Immature natural killer cell (primary cell): ENCODE measurements around the gene TEX26. TPM values are rescaled to one million over a fixed set of nuclear protein-coding genes. Genes with fewer than 3 reads are reported as not detected.
"Not testable (repeated sequence)": the region's sequence is repeated elsewhere in the genome, so short reads cannot be mapped to it uniquely, and the experiment has no call there.

Experiments
- DNase-seq, 3 donors: peaks; one replicate each; pipeline ENCODE4 v3.0.0; 2022; ENCODE audit warnings: mixed read lengths in 1 of 3
- H3K27ac Mint-ChIP-seq, 6 donors: one replicate each; pipeline ENCODE4 v1.8.0; 2020; ENCODE audit warnings: mixed read lengths in 6 of 6, mild to moderate bottlenecking in 5 of 6, inconsistent platforms in 4 of 6, moderate library complexity in 3 of 6
- H3K27me3 Mint-ChIP-seq, 3 donors: one replicate each; pipeline ENCODE4 v1.8.0; 2020 to 2021; ENCODE audit warnings: low read depth in 3 of 3, mild to moderate bottlenecking in 3 of 3, mixed read lengths in 3 of 3, moderate library complexity in 3 of 3, inconsistent platforms in 1 of 3
- H3K36me3 Mint-ChIP-seq, 3 donors: one replicate each; pipeline ENCODE4 v1.8.0; 2020; ENCODE audit warnings: mixed read lengths in 3 of 3, inconsistent platforms in 2 of 3, mild to moderate bottlenecking in 2 of 3
- H3K4me1 Mint-ChIP-seq, 2 donors: one replicate each; pipeline ENCODE4 v1.8.0; 2020; ENCODE audit warnings: inconsistent platforms in 2 of 2, mild to moderate bottlenecking in 2 of 2, mixed read lengths in 2 of 2, moderate library complexity in 1 of 2
- H3K4me3 Mint-ChIP-seq, 5 donors: one replicate each; pipeline ENCODE4 v1.8.0; 2020; ENCODE audit warnings: mild to moderate bottlenecking in 5 of 5, mixed read lengths in 5 of 5, inconsistent platforms in 3 of 5, moderate library complexity in 3 of 5
- H3K9me3 Mint-ChIP-seq, 6 donors: one replicate each; pipeline ENCODE4 v1.8.0; 2020; ENCODE audit warnings: mild to moderate bottlenecking in 6 of 6, mixed read lengths in 6 of 6, inconsistent platforms in 4 of 6, moderate library complexity in 3 of 6
- polyA plus RNA-seq, 3 donors: library from polyadenylated mRNA; unstranded; fragments of 300-500 nt; fragmentation: Illumina TruSeq; gene quantifications; one replicate each; pipeline ENCODE4 v1.2.3, GENCODE V29; 2021

TEX26 gene
- polyA plus RNA-seq, 3 donors from 2014 or later: not detected

- not testable (repeated sequence) for H3K9me3 Mint-ChIP-seq, DNase-seq, H3K36me3 Mint-ChIP-seq, H3K27ac Mint-ChIP-seq, H3K4me3 Mint-ChIP-seq
- peaks cover 2 to 13% (median 5%) of the 10 kb centered on the region in 3 donors for H3K27me3 Mint-ChIP-seq
- peaks cover 5 to 14% of the 10 kb centered on the region in 2 donors for H3K4me1 Mint-ChIP-seq
These were observed 5.3 kb upstream of the TEX26 start for GRCh38 chr13:30927188-30927587.

GRCh38 chr13:30927595-30927994 lies 4.9 kb upstream of the TEX26 start:
- Mint-ChIP-seq H3K4me1 (peaks cover 5 to 14% of the 10 kb centered on the region in 2 donors), H3K27ac (no peak overlapping the region), H3K27me3 (peaks cover 2 to 16% (median 5%) of the 10 kb centered on the region in 3 donors), H3K4me3 (no peak overlapping the region), H3K36me3 (no peaks in the 10 kb centered on the region), H3K9me3 (no peaks in the 10 kb centered on the region)
- DNase-seq: no peak

GRCh38 chr13:30928978-30929377 lies 3.5 kb upstream of the TEX26 start:
- DNase-seq: no peak
- Mint-ChIP-seq H3K36me3 (no peaks in the 10 kb centered on the region), H3K4me3 (no peak overlapping the region), H3K27me3 (peaks cover 3 to 16% (median 4%) of the 10 kb centered on the region in 3 donors), H3K27ac (no peak overlapping the region), H3K9me3 (no peaks in the 10 kb centered on the region), H3K4me1 (peaks cover 5 to 14% of the 10 kb centered on the region in 2 donors)

- Mint-ChIP-seq H3K27ac (no peak overlapping the region), H3K4me1 (no peaks in the 10 kb centered on the region), H3K27me3 (peaks cover 4 to 22% (median 7%) of the 10 kb centered on the region in 3 donors), H3K4me3 (no peak overlapping the region), H3K36me3 (no peaks in the 10 kb centered on the region), H3K9me3 (peaks cover 0 to 9% (median 0%) of the 10 kb centered on the region in 6 donors)
- no peak for DNase-seq
These were observed 856 bp downstream of the TEX26 start for GRCh38 chr13:30933354-30933670.

GRCh38 chr13:30934381-30934780 lies 1.9 kb downstream of the TEX26 start:
- no peak overlapping the region for H3K27ac Mint-ChIP-seq
- no peak for DNase-seq
- H3K4me1 Mint-ChIP-seq: no peaks in the 10 kb centered on the region
- peaks cover 4 to 14% (median 4%) of the 10 kb centered on the region in 3 donors for H3K27me3 Mint-ChIP-seq
- H3K36me3 Mint-ChIP-seq: no peaks in the 10 kb centered on the region
- no peak overlapping the region for H3K4me3 Mint-ChIP-seq
- H3K9me3 Mint-ChIP-seq: peaks cover 0 to 10% (median 0%) of the 10 kb centered on the region in 6 donors

DNA sequence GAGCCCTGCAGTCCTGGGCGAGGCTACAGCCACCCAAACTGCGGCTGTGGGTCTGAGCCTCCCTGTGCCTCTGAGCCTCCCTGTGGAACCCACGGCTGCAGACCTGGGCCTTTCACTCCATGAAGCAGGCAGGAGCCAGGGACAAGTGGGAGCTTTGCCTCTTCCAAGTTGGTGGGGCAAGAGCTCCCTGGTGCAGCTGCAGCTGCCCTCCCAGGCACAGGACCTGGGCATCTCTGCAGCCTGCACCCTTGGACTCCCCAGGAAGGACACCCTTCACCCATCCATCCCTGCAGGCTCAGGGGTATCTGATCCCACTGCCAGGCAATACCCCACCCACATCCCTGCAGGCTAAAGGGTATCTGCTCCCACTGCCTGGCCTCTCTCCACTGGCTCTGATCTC lies 2.3 kb downstream of the TEX26 start:
- no peak for DNase-seq

GRCh38 chr13:30936971-30937370 lies 4.5 kb downstream of the TEX26 start:
- H3K4me1 Mint-ChIP-seq: no peaks in the 10 kb centered on the region
- H3K9me3 Mint-ChIP-seq: peaks cover 0 to 10% (median 0%) of the 10 kb centered on the region in 6 donors
- H3K27me3 Mint-ChIP-seq: peaks cover 4 to 11% (median 4%) of the 10 kb centered on the region in 3 donors
- no peak overlapping the region for H3K27ac Mint-ChIP-seq
- no peak overlapping the region for H3K4me3 Mint-ChIP-seq
- no peaks in the 10 kb centered on the region for H3K36me3 Mint-ChIP-seq
- DNase-seq: no peak

More for the DNA sequence above, 2.3 kb downstream of the TEX26 start:
- H3K4me1 Mint-ChIP-seq: no peaks in the 10 kb centered on the region
- H3K9me3 Mint-ChIP-seq: peaks cover 0 to 10% (median 0%) of the 10 kb centered on the region in 6 donors
- peaks cover 4 to 12% (median 4%) of the 10 kb centered on the region in 3 donors for H3K27me3 Mint-ChIP-seq
- no peak overlapping the region for H3K4me3 Mint-ChIP-seq
- no peak overlapping the region for H3K27ac Mint-ChIP-seq
- no peaks in the 10 kb centered on the region for H3K36me3 Mint-ChIP-seq

DNA sequence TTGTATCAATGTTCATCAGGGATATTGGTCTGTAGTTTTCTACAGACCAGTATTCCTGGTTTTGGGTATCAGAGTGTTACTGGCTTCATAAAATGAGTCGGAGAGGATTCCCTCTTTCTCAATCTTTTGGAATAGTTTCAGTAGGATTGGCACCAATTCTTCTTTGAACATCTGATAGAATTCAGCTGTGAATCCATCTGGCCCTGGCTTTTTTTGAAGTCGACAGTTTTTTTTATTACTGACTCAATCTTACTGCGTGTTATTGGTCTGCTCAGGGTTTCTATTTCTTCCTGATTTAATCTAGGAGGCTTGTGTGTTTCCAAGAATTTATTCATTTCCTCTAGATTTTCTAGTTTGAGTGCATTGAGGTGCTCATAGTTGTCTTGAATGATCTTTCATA lies 11.4 kb downstream of the TEX26 start:
- Mint-ChIP-seq H3K27ac (no peak overlapping the region), H3K9me3 (peaks cover 0 to 17% (median 7%) of the 10 kb centered on the region in 6 donors), H3K36me3 (peaks cover 0 to 5% (median 0%) of the 10 kb centered on the region in 3 donors), H3K4me1 (no peaks in the 10 kb centered on the region), H3K4me3 (no peak overlapping the region), H3K27me3 (peaks cover 3 to 16% (median 13%) of the 10 kb centered on the region in 3 donors)
- no peak for DNase-seq

GRCh38 chr13:30957258-30957943 lies 24.9 kb downstream of the TEX26 start:
- no peak overlapping the region for H3K4me3 Mint-ChIP-seq
- H3K4me1 Mint-ChIP-seq: no peaks in the 10 kb centered on the region
- no peak for DNase-seq
- no peaks in the 10 kb centered on the region for H3K36me3 Mint-ChIP-seq
- peaks cover 8 to 12% (median 11%) of the 10 kb centered on the region in 3 donors for H3K27me3 Mint-ChIP-seq
- no peak overlapping the region for H3K27ac Mint-ChIP-seq
- peaks cover 0 to 17% (median 7%) of the 10 kb centered on the region in 6 donors for H3K9me3 Mint-ChIP-seq

DNA sequence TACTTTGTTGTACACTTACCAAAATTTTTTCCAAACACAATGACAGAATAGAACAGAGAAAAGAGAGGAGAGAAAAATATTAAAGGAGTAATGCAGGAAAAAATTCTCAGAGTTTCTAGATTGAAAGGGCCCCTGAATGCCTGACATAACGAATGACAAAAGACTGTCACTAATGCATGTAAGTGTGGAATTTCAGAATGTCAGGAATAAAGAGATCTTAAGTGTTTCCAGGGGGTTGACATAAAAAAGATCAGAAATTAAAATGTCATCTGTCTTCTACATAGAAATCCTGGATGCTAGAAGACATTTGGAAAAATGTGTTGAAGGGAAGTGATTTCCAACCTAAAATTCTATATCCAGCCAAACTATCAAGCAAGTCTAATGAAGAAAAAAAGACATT lies 27.2 kb downstream of the TEX26 start:
- Mint-ChIP-seq H3K4me1 (no peaks in the 10 kb centered on the region), H3K4me3 (no peak overlapping the region), H3K36me3 (no peaks in the 10 kb centered on the region), H3K27me3 (peaks cover 6 to 11% (median 9%) of the 10 kb centered on the region in 3 donors), H3K9me3 (peaks cover 0 to 17% (median 7%) of the 10 kb centered on the region in 6 donors), H3K27ac (no peak overlapping the region)
- DNase-seq: no peak

DNA sequence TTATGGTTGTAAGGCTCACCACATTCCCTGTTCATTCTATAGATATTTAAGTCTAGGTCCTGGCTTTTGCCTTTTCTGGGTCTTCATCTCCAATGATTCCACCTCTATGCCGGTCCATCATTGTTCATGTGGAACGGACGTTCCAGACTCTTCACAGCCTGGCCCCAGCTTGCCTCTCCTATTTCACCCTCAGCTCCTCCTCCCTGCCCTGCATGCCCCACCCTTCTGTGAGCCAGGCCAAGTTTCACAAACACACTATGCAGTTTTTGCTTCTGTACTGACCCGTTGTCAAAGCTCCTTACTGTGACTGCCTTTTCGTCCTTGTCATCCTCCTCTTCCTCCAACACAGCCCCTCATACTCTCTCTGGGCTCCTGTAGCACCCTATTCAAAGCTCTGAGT lies 31.3 kb downstream of the TEX26 start:
- H3K36me3 Mint-ChIP-seq: no peaks in the 10 kb centered on the region
- no peak overlapping the region for H3K4me3 Mint-ChIP-seq
- peaks cover 0 to 17% (median 6%) of the 10 kb centered on the region in 6 donors for H3K9me3 Mint-ChIP-seq
- no peaks in the 10 kb centered on the region for H3K4me1 Mint-ChIP-seq
- H3K27ac Mint-ChIP-seq: no peak overlapping the region
- peaks cover 3 to 15% (median 7%) of the 10 kb centered on the region in 3 donors for H3K27me3 Mint-ChIP-seq
- no peak for DNase-seq

DNA sequence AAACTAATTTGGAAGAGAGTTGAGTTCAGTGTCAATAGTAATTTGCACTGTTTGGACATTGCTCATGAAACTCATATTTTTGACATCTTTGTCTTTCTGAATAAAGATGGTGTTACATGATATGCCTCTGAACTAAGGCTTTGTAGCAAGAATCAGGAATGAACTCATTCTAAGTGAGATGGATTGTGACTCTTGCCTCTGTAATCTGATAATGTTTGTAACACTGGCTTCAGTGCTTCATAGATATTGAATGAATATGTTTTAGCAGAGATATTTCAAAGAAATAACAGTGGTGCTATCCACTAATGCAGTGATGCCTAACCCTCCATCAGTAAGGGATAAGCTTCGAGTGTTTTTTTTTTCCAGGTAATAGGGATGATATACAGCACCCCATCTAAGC lies 32.9 kb downstream of the TEX26 start:
- Mint-ChIP-seq H3K4me3 (no peak overlapping the region), H3K27ac (no peak overlapping the region), H3K4me1 (no peaks in the 10 kb centered on the region), H3K9me3 (peaks cover 0 to 5% (median under 1%) of the 10 kb centered on the region in 6 donors), H3K27me3 (peaks cover 4 to 16% (median 6%) of the 10 kb centered on the region in 3 donors), H3K36me3 (no peaks in the 10 kb centered on the region)
- no peak for DNase-seq

GRCh38 chr13:30966101-30966500 lies 33.6 kb downstream of the TEX26 start:
- Mint-ChIP-seq H3K4me1 (no peaks in the 10 kb centered on the region), H3K27ac (no peak overlapping the region), H3K9me3 (no peaks in the 10 kb centered on the region), H3K4me3 (no peak overlapping the region), H3K27me3 (peaks cover 2 to 19% (median 6%) of the 10 kb centered on the region in 3 donors), H3K36me3 (no peaks in the 10 kb centered on the region)
- no peak for DNase-seq

DNA sequence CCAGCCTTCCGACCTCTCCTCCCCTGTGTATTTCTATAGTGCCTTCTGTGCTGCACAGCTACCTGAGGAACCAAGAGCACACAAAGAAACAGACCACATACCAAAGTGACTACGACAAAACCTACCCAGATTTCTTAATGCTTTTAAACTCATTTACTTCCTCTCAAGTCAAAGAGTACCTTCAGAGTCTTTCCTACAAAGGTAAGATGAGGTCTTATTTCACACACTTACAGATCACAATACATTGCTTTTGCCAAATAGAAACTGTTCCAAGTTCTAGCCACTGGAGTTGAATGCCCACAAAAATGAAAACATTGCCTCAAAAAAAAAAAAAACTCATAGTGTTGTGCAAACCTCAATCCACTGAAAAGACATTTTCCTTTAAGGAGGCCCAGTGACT lies 36.4 kb downstream of the TEX26 start:
- no peak for DNase-seq
- Mint-ChIP-seq H3K27ac (no peak overlapping the region), H3K36me3 (no peaks in the 10 kb centered on the region), H3K4me1 (no peaks in the 10 kb centered on the region), H3K9me3 (no peaks in the 10 kb centered on the region), H3K27me3 (peaks cover 2 to 14% (median 12%) of the 10 kb centered on the region in 3 donors), H3K4me3 (no peak overlapping the region)

DNA sequence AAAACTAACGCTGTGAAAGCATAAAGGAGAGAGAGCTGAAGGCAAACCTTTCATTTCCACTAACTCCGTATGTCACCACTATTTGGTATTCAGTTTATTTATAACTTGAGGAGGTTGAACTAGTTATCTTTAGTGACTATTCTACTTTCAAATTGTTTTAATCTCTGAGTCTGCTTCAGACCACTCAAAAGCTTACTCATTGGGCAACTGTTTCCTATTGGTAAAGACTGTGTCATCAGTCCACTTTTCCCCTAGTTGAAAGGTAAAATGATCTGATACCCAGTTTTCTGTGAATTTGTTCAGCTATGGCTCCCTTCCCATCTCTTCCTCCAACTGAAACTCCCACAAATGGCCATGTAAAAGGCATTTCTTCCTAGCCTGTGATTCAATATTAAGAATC lies 39.1 kb downstream of the TEX26 start:
- Mint-ChIP-seq H3K27me3 (peaks cover 2 to 17% (median 12%) of the 10 kb centered on the region in 3 donors), H3K9me3 (no peaks in the 10 kb centered on the region), H3K4me3 (no peak overlapping the region), H3K4me1 (no peaks in the 10 kb centered on the region), H3K36me3 (no peaks in the 10 kb centered on the region), H3K27ac (no peak overlapping the region)
- no peak for DNase-seq
